HL-60 (cell line): ENCODE results near the gene PLPP3.

Source experiments
- DNase-seq, 2 experiments: peaks; one replicate each; pipeline ENCODE4 v3.0.0-alpha.2; 2010 to 2020; ENCODE audit warnings: low read depth in 1 of 2, low spot score in 1 of 2
- H3K27ac ChIP-seq: fragments of 250-450 bp; sonication (Bioruptor Pico); replicated peaks from 2 replicates; pipeline ENCODE4 v1.5.1; 2020; ENCODE audit warnings: mild to moderate bottlenecking, moderate library complexity
- H3K27me3 ChIP-seq: fragments of 250-450 bp; sonication (Bioruptor Pico); 2 replicates; pipeline ENCODE4 v1.5.1; 2021; ENCODE audit warnings: mild to moderate bottlenecking, moderate library complexity; ENCODE audit not compliant: insufficient read depth, poor library complexity, severe bottlenecking
- H3K4me3 ChIP-seq: replicated peaks from 2 replicates; pipeline ENCODE4 v1.5.1; 2011; ENCODE audit warnings: mild to moderate bottlenecking, control low read depth, low read length; ENCODE audit not compliant: insufficient read depth
- GABPA ChIP-seq: IDR thresholded peaks from 2 replicates; pipeline ENCODE4 v1.6.1; 2012; ENCODE audit warnings: low read depth
- POLR2AphosphoS5 ChIP-seq: IDR thresholded peaks from 2 replicates; pipeline ENCODE4 v1.6.1; 2012; ENCODE audit warnings: low read depth
- SPI1 ChIP-seq: IDR thresholded peaks from 2 replicates; pipeline ENCODE4 v1.6.1; 2012; ENCODE audit warnings: low read depth, mild to moderate bottlenecking, borderline replicate concordance
- TF ChIP-seq, protein P1 (sequence below): IDR thresholded peaks from one replicate; pipeline ENCODE4 v1.5.1; 2011; ENCODE audit warnings: low read length, control low read depth, inconsistent platforms; ENCODE audit not compliant: insufficient read depth
- TF ChIP-seq, protein P2 (sequence below): IDR thresholded peaks from 2 replicates; pipeline ENCODE4 v1.6.1; 2012; ENCODE audit warnings: low read depth; ENCODE audit not compliant: insufficient replicate concordance

Gene PLPP3

DNA sequence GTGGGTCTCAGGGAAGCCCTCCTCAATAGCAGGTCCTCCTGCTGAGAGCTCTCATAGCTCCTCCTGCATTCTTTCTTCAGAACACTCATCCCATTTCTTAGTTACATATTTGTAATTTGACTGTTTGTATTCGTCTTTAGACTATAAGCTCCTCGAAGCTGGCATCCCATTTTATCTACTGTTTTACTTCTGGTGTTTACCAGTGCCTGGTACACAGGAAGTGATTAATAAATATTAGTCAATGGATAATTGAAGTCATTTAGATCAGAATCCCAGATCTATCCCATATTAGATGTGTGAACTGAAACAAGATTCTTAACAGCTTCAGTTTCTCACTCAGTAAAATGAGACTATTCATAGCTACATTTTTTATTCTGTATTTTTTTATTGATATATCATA lies 88.7 kb downstream of the PLPP3 start:
- TF ChIP-seq SPI1 (no peak), POLR2AphosphoS5 (no peak), GABPA (no peak)
- TF ChIP-seq, protein P1, sequence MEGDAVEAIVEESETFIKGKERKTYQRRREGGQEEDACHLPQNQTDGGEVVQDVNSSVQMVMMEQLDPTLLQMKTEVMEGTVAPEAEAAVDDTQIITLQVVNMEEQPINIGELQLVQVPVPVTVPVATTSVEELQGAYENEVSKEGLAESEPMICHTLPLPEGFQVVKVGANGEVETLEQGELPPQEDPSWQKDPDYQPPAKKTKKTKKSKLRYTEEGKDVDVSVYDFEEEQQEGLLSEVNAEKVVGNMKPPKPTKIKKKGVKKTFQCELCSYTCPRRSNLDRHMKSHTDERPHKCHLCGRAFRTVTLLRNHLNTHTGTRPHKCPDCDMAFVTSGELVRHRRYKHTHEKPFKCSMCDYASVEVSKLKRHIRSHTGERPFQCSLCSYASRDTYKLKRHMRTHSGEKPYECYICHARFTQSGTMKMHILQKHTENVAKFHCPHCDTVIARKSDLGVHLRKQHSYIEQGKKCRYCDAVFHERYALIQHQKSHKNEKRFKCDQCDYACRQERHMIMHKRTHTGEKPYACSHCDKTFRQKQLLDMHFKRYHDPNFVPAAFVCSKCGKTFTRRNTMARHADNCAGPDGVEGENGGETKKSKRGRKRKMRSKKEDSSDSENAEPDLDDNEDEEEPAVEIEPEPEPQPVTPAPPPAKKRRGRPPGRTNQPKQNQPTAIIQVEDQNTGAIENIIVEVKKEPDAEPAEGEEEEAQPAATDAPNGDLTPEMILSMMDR: no peak
- TF ChIP-seq, protein P2, sequence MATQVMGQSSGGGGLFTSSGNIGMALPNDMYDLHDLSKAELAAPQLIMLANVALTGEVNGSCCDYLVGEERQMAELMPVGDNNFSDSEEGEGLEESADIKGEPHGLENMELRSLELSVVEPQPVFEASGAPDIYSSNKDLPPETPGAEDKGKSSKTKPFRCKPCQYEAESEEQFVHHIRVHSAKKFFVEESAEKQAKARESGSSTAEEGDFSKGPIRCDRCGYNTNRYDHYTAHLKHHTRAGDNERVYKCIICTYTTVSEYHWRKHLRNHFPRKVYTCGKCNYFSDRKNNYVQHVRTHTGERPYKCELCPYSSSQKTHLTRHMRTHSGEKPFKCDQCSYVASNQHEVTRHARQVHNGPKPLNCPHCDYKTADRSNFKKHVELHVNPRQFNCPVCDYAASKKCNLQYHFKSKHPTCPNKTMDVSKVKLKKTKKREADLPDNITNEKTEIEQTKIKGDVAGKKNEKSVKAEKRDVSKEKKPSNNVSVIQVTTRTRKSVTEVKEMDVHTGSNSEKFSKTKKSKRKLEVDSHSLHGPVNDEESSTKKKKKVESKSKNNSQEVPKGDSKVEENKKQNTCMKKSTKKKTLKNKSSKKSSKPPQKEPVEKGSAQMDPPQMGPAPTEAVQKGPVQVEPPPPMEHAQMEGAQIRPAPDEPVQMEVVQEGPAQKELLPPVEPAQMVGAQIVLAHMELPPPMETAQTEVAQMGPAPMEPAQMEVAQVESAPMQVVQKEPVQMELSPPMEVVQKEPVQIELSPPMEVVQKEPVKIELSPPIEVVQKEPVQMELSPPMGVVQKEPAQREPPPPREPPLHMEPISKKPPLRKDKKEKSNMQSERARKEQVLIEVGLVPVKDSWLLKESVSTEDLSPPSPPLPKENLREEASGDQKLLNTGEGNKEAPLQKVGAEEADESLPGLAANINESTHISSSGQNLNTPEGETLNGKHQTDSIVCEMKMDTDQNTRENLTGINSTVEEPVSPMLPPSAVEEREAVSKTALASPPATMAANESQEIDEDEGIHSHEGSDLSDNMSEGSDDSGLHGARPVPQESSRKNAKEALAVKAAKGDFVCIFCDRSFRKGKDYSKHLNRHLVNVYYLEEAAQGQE: no peak
- Histone ChIP-seq H3K4me3 (no peak overlapping the region), H3K27ac (no peak overlapping the region), H3K27me3 (no peaks in the 10 kb centered on the region)
- DNase-seq: no peak

DNA sequence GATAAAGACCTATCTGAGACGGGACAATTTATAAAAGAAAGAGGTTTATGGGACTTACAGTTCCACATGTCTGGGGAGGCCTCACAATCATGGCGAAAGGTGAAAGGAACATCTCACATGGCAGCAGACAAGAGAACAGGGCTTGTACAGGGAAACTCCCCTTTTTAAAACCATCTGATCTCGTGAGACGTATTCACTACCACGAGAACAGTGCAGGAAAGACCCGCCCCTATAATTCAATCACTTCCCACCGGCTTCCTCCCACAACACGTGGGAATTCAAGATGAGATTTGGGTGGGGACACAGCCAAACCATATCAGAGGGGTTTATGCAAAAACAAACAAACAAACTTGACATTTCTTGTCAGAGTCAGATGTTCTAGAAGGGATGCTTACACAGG lies 89.7 kb downstream of the PLPP3 start:
- Histone ChIP-seq H3K27me3 (no peaks in the 10 kb centered on the region), H3K4me3 (no peak overlapping the region)
- no peak for TF ChIP-seq SPI1
- TF ChIP-seq, protein P1: no peak
- TF ChIP-seq GABPA: no peak
- TF ChIP-seq, protein P2: no peak
- TF ChIP-seq POLR2AphosphoS5: no peak

DNA sequence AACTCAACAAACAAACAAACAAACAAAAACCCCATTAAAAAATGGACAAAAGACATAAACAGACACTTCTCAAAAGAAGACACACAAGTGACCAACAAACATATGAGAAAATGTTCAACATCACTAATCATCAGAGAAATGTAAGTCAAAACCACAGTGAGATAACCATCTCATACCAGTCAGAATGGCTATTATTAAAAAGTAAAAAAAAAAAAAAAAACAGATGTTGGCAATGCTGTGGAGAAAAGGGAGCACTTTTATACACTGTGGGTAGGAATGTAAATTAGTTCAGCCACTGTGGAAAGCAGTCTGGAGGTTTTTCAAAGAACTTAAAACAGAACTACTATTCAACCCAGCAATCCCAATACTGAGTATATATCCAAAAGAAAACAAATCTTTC lies 94.7 kb downstream of the PLPP3 start:
- no peaks in the 10 kb centered on the region for H3K27me3 ChIP-seq
- TF ChIP-seq POLR2AphosphoS5 (no peak), SPI1 (no peak), GABPA (no peak)
- TF ChIP-seq, protein P1: no peak
- TF ChIP-seq, protein P2: no peak
- DNase-seq: no peak
- no peak overlapping the region for H3K4me3 ChIP-seq
- no peak overlapping the region for H3K27ac ChIP-seq

More for the DNA sequence above, 89.7 kb downstream of the PLPP3 start:
- H3K27ac ChIP-seq: no peak overlapping the region
- DNase-seq: no peak
